HUES6 (cell line): ENCODE results near the gene UNC13A.
A peak's percentile ranks its signal among the peaks of the same experiment; 100 is the strongest.

ENCODE experiments used
- H3K27ac ChIP-seq: 2 replicates; pipeline ENCODE4 v1.7.0; 2013; ENCODE audit warnings: low read depth, mild to moderate bottlenecking, low read length, inconsistent platforms
- H3K27me3 ChIP-seq: 2 replicates; pipeline ENCODE4 v1.6.1; 2013; ENCODE audit warnings: low read length; ENCODE audit not compliant: control insufficient read depth, insufficient read depth
- H3K36me3 ChIP-seq: 2 replicates; pipeline ENCODE4 v1.6.1; 2013; ENCODE audit warnings: low read length; ENCODE audit not compliant: control insufficient read depth, insufficient read depth
- H3K4me1 ChIP-seq: 2 replicates; pipeline ENCODE4 v1.6.1; 2013; ENCODE audit warnings: low read length; ENCODE audit not compliant: control insufficient read depth, insufficient read depth
- H3K4me3 ChIP-seq: 2 replicates; pipeline ENCODE4 v1.5.1; 2013; ENCODE audit warnings: low read depth, low read length
- H3K9ac ChIP-seq: one replicate; pipeline ENCODE4 v1.6.1; 2013; ENCODE audit warnings: mild to moderate bottlenecking, low read length
- H3K9me3 ChIP-seq: 2 replicates; pipeline ENCODE4 v1.6.1; 2013; ENCODE audit warnings: low read depth, low read length; ENCODE audit not compliant: control insufficient read depth, insufficient read depth

UNC13A gene

GRCh38 chr19:17682273-17682672, 5.9 kb downstream of the UNC13A start:
- Histone ChIP-seq H3K27me3 (peaks cover 5% of the 10 kb centered on the region; the same call in 1 of the 2 replicates), H3K4me3 (no peak overlapping the region), H3K4me1 (peaks cover 26% of the 10 kb centered on the region), H3K9ac (no peak overlapping the region), H3K9me3 (no peaks in the 10 kb centered on the region), H3K27ac (no peak overlapping the region), H3K36me3 (no peaks in the 10 kb centered on the region)

GRCh38 chr19:17681505-17682125, 6.5 kb downstream of the UNC13A start:
- Histone ChIP-seq H3K9ac (no peak overlapping the region), H3K27me3 (no peaks in the 10 kb centered on the region), H3K4me1 (peaks cover 23% of the 10 kb centered on the region)

GRCh38 chr19:17680230-17680722, 7.9 kb downstream of the UNC13A start:
- H3K36me3 ChIP-seq, result no peaks in the 10 kb centered on the region
- no peak overlapping the region for H3K9ac ChIP-seq
- peaks cover 16% of the 10 kb centered on the region for H3K4me1 ChIP-seq
- H3K4me3 ChIP-seq, result peak overlapping the region; percentile 59
- H3K27me3 ChIP-seq, result no peaks in the 10 kb centered on the region
- no peaks in the 10 kb centered on the region for H3K9me3 ChIP-seq
- no peak overlapping the region for H3K27ac ChIP-seq

More at GRCh38 chr19:17681505-17682125, 6.5 kb downstream of the UNC13A start:
- no peaks in the 10 kb centered on the region for H3K36me3 ChIP-seq
- no peaks in the 10 kb centered on the region for H3K9me3 ChIP-seq
- no peak overlapping the region for H3K27ac ChIP-seq
- H3K4me3 ChIP-seq, result no peak overlapping the region

- Histone ChIP-seq H3K27me3 (no peaks in the 10 kb centered on the region), H3K4me1 (peaks cover 16% of the 10 kb centered on the region), H3K9me3 (no peaks in the 10 kb centered on the region), H3K9ac (peak overlapping the region; percentile 42), H3K36me3 (no peaks in the 10 kb centered on the region), H3K4me3 (peak overlapping the region; percentile 59), H3K27ac (no peak overlapping the region)
Observed at GRCh38 chr19:17679526-17680229, 8.5 kb downstream of the UNC13A start.

GRCh38 chr19:17678836-17679235, 9.3 kb downstream of the UNC13A start:
- Histone ChIP-seq H3K9me3 (no peaks in the 10 kb centered on the region), H3K4me3 (no peak overlapping the region), H3K36me3 (no peaks in the 10 kb centered on the region), H3K4me1 (peaks cover 16% of the 10 kb centered on the region), H3K27me3 (no peaks in the 10 kb centered on the region), H3K9ac (no peak overlapping the region), H3K27ac (no peak overlapping the region)

- Histone ChIP-seq H3K9me3 (peaks cover 1% of the 10 kb centered on the region; the same call in 1 of the 2 replicates), H3K9ac (no peak overlapping the region), H3K4me1 (peaks cover 16% of the 10 kb centered on the region), H3K36me3 (peaks cover 4% of the 10 kb centered on the region; the same call in 1 of the 2 replicates), H3K27ac (no peak overlapping the region), H3K4me3 (no peak overlapping the region), H3K27me3 (no peaks in the 10 kb centered on the region)
Observed at GRCh38 chr19:17677002-17677401, 11.2 kb downstream of the UNC13A start.

GRCh38 chr19:17676295-17676694, 11.9 kb downstream of the UNC13A start:
- H3K9me3 ChIP-seq, result peaks cover 2% of the 10 kb centered on the region; the same call in 1 of the 2 replicates
- no peak overlapping the region for H3K27ac ChIP-seq
- H3K9ac ChIP-seq, result no peak overlapping the region
- no peaks in the 10 kb centered on the region for H3K27me3 ChIP-seq
- H3K36me3 ChIP-seq, result peaks cover 5% of the 10 kb centered on the region; the same call in 1 of the 2 replicates
- peaks cover 16% of the 10 kb centered on the region for H3K4me1 ChIP-seq
- no peak overlapping the region for H3K4me3 ChIP-seq

- Histone ChIP-seq H3K9me3 (peaks cover 2% of the 10 kb centered on the region; the same call in 1 of the 2 replicates), H3K27me3 (no peaks in the 10 kb centered on the region), H3K4me3 (no peak overlapping the region), H3K4me1 (peaks cover 6% of the 10 kb centered on the region), H3K9ac (no peak overlapping the region), H3K27ac (no peak overlapping the region), H3K36me3 (peaks cover 13% of the 10 kb centered on the region)
Observed at GRCh38 chr19:17673937-17674799, 14.0 kb downstream of the UNC13A start.

- Histone ChIP-seq H3K9me3 (peaks cover 2% of the 10 kb centered on the region; the same call in 1 of the 2 replicates), H3K36me3 (peaks cover 23% of the 10 kb centered on the region), H3K4me3 (no peak overlapping the region), H3K27ac (no peak overlapping the region), H3K27me3 (no peaks in the 10 kb centered on the region), H3K4me1 (no peaks in the 10 kb centered on the region), H3K9ac (no peak overlapping the region)
Observed at GRCh38 chr19:17671906-17672305, 16.2 kb downstream of the UNC13A start.

- Histone ChIP-seq H3K9me3 (peaks cover 7% of the 10 kb centered on the region; the same call in 1 of the 2 replicates), H3K4me3 (no peak overlapping the region), H3K27me3 (no peaks in the 10 kb centered on the region), H3K27ac (no peak overlapping the region), H3K36me3 (peaks cover 43% of the 10 kb centered on the region), H3K4me1 (no peaks in the 10 kb centered on the region), H3K9ac (no peak overlapping the region)
Observed at GRCh38 chr19:17669419-17669818, 18.7 kb downstream of the UNC13A start.
